WTC11 (cell line): Measurements from ENCODE around the gene ITGA8. TPM values are rescaled to one million over a fixed set of nuclear protein-coding genes. Genes with fewer than 3 reads are reported as not detected.

Experiments
- ATAC-seq: fragments of 200-7000 bp; cut with Tn5 transposase; 2 replicates; pipeline ENCODE4 v1.10.0; 2021; ENCODE audit warnings: mild to moderate bottlenecking, moderate library complexity
- CTCF ChIA-PET: fragments of 300-600 bp; sonication (Branson Sonifier 250); formaldehyde crosslinking; loops from one replicate; lab custom pipeline; 2021; ENCODE audit warnings: antibody characterized with exemption; lab: Charles Lee
- POLR2A ChIA-PET: fragments of 350-600 bp; sonication (Branson Sonifier 250); formaldehyde crosslinking; loops from one replicate; lab custom pipeline; 2021; ENCODE audit warnings: antibody characterized with exemption; lab: Charles Lee
- DNase-seq: peaks from one replicate; pipeline ENCODE4 v3.0.0; 2021; ENCODE audit warnings: low spot score
- H3K27ac Mint-ChIP-seq: 2 replicates; pipeline ENCODE4 v1.8.0; 2021; ENCODE audit warnings: mixed read lengths
- H3K27me3 Mint-ChIP-seq: 2 replicates; pipeline ENCODE4 v1.8.0; 2021; ENCODE audit warnings: low read depth, mild to moderate bottlenecking, moderate library complexity, mixed read lengths
- H3K36me3 Mint-ChIP-seq: 2 replicates; pipeline ENCODE4 v1.8.0; 2021; ENCODE audit warnings: mixed read lengths
- H3K4me1 Mint-ChIP-seq: 2 replicates; pipeline ENCODE4 v1.8.0; 2022; ENCODE audit warnings: mixed read lengths
- H3K4me3 Mint-ChIP-seq: 2 replicates; pipeline ENCODE4 v1.8.0; 2021; ENCODE audit warnings: mild to moderate bottlenecking, moderate library complexity, mixed read lengths
- H3K9me3 Mint-ChIP-seq: 2 replicates; pipeline ENCODE4 v1.8.0; 2021; ENCODE audit warnings: mixed read lengths
- ATF1 ChIP-seq: sonication (generic); formaldehyde crosslinking; IDR thresholded peaks from 2 replicates; pipeline ENCODE4 v1.8.1; 2023; ENCODE audit warnings: mild to moderate bottlenecking, moderate library complexity, missing genetic modification reagents
- ATF2 ChIP-seq: sonication (generic); formaldehyde crosslinking; IDR thresholded peaks from 2 replicates; pipeline ENCODE4 v1.8.1; 2022; ENCODE audit warnings: low read depth, missing genetic modification reagents, borderline replicate concordance
- CBFB ChIP-seq: sonication (generic); formaldehyde crosslinking; IDR thresholded peaks from 2 replicates; pipeline ENCODE4 v1.8.1; 2022; ENCODE audit warnings: mild to moderate bottlenecking, low read depth, missing genetic modification reagents
- CDX4 ChIP-seq: fragments of 250-450 bp; sonication (Bioruptor Pico); IDR thresholded peaks from 2 replicates; pipeline ENCODE4 v1.9.0; 2021; ENCODE audit warnings: moderate library complexity, mild to moderate bottlenecking, inconsistent platforms, borderline replicate concordance
- E2F1 ChIP-seq: sonication (generic); formaldehyde crosslinking; IDR thresholded peaks from 2 replicates; pipeline ENCODE4 v1.8.0; 2022; ENCODE audit warnings: mild to moderate bottlenecking, missing genetic modification reagents
- ELF4 ChIP-seq: sonication (generic); formaldehyde crosslinking; IDR thresholded peaks from 2 replicates; pipeline ENCODE4 v1.8.1; 2022; ENCODE audit warnings: low read depth, mild to moderate bottlenecking, moderate library complexity, missing genetic modification reagents
- FOXK1 ChIP-seq: sonication (generic); formaldehyde crosslinking; IDR thresholded peaks from 2 replicates; pipeline ENCODE4 v1.8.0; 2022; ENCODE audit warnings: mild to moderate bottlenecking, moderate library complexity, missing genetic modification reagents
- IRF2 ChIP-seq: sonication (generic); formaldehyde crosslinking; IDR thresholded peaks from 2 replicates; pipeline ENCODE4 v1.8.0; 2022; ENCODE audit warnings: low read depth, missing genetic modification reagents, borderline replicate concordance
- MLX ChIP-seq: sonication (generic); formaldehyde crosslinking; IDR thresholded peaks from 2 replicates; pipeline ENCODE4 v1.8.1; 2023; ENCODE audit warnings: mild to moderate bottlenecking, missing genetic modification reagents, moderate library complexity
- NFATC4 ChIP-seq: fragments of 250-450 bp; sonication (Bioruptor Pico); IDR thresholded peaks from 2 replicates; pipeline ENCODE4 v1.9.0; 2021; ENCODE audit warnings: mild to moderate bottlenecking
- SMAD3 ChIP-seq: sonication (generic); formaldehyde crosslinking; IDR thresholded peaks from 2 replicates; pipeline ENCODE4 v1.8.0; 2022; ENCODE audit warnings: missing genetic modification reagents, mild to moderate bottlenecking, borderline replicate concordance
- SOX15 ChIP-seq: fragments of 250-450 bp; sonication (Bioruptor Pico); IDR thresholded peaks from 2 replicates; pipeline ENCODE4 v1.9.0; 2021; ENCODE audit warnings: mild to moderate bottlenecking
- ZBTB21 ChIP-seq: sonication (generic); formaldehyde crosslinking; IDR thresholded peaks from 2 replicates; pipeline ENCODE4 v1.8.1; 2023; ENCODE audit warnings: mild to moderate bottlenecking, missing genetic modification reagents, borderline replicate concordance
- ZNF219 ChIP-seq: sonication (generic); formaldehyde crosslinking; IDR thresholded peaks from 2 replicates; pipeline ENCODE4 v1.8.0; 2023; ENCODE audit warnings: missing genetic modification reagents, mild to moderate bottlenecking, borderline replicate concordance
- ZNF425 ChIP-seq: fragments of 250-450 bp; sonication (Bioruptor Pico); conservative IDR thresholded peaks from 2 replicates; pipeline ENCODE4 v1.9.0; 2021; ENCODE audit warnings: mild to moderate bottlenecking
- ZNF512 ChIP-seq: sonication (generic); formaldehyde crosslinking; IDR thresholded peaks from 2 replicates; pipeline ENCODE4 v1.8.1; 2022; ENCODE audit warnings: missing genetic modification reagents, borderline replicate concordance
- ZNF532 ChIP-seq: fragments of 250-450 bp; sonication (Bioruptor Pico); IDR thresholded peaks from 2 replicates; pipeline ENCODE4 v1.9.0; 2021; ENCODE audit warnings: mild to moderate bottlenecking, borderline replicate concordance
- total RNA-seq: library from RNA; stranded (reverse); gene quantifications from 3 replicates; pipeline ENCODE4 v1.2.3, GENCODE V29; 2021

The ITGA8 gene
- total RNA-seq, 1 experiment from 2014 or later, result not detected

- no peaks in the 10 kb centered on the region for H3K36me3 Mint-ChIP-seq
- H3K27ac Mint-ChIP-seq, result no peak overlapping the region
- no peak overlapping the region for H3K4me3 Mint-ChIP-seq
- peak; percentile 67 for ATAC-seq
- TF ChIP-seq ZNF425 (CRISPR knock-in tag), result no peak
- no peak for TF ChIP-seq E2F1
- TF ChIP-seq CDX4, result no peak
- no peak for TF ChIP-seq ZNF532 (CRISPR knock-in tag)
- no peak for TF ChIP-seq MLX
- TF ChIP-seq ELF4 (CRISPR knock-in tag), result no peak
- no peak for TF ChIP-seq ATF2 (CRISPR knock-in tag)
- no peak for TF ChIP-seq IRF2
- TF ChIP-seq ZNF219 (CRISPR knock-in tag), result no peak
- no peak for TF ChIP-seq SOX15 (CRISPR knock-in tag)
- no peak for TF ChIP-seq ATF1 (CRISPR knock-in tag)
- TF ChIP-seq ZNF512 (CRISPR knock-in tag), result no peak
- TF ChIP-seq SMAD3 (CRISPR knock-in tag), result no peak
- no peak for TF ChIP-seq CBFB (CRISPR knock-in tag)
- TF ChIP-seq FOXK1, result no peak
- no peak for TF ChIP-seq ZBTB21 (CRISPR knock-in tag)
- no peak for TF ChIP-seq NFATC4
- DNase-seq, result peak; percentile 19
- CTCF ChIA-PET, result no interaction called here
- H3K4me1 Mint-ChIP-seq, result peaks cover 6% of the 10 kb centered on the region; the same call in 1 of the 2 replicates
- peaks cover 3% of the 10 kb centered on the region; the same call in 1 of the 2 replicates for H3K27me3 Mint-ChIP-seq
- POLR2A ChIA-PET, result no interaction called here
- H3K9me3 Mint-ChIP-seq, result peaks cover 4% of the 10 kb centered on the region; the same call in 1 of the 2 replicates
These were observed 23.9 kb downstream of the ITGA8 start for GRCh38 chr10:15695852-15696251.
